KMS-11 (cell line): Measurements from ENCODE around the gene CCL7.

Experiments used
- H2AFZ ChIP-seq: fragments of 200-600 bp; sonication (generic); 2 replicates; pipeline ENCODE4 v1.6.1; 2016; ENCODE audit warnings: antibody characterized with exemption, mixed run types, low read depth
- H3K27ac ChIP-seq: fragments of 200-600 bp; sonication (generic); 2 replicates; pipeline ENCODE4 v1.6.1; 2016; ENCODE audit warnings: mild to moderate bottlenecking, mixed run types
- H3K27me3 ChIP-seq: fragments of 200-600 bp; sonication (generic); 2 replicates; pipeline ENCODE4 v1.6.1; 2017; ENCODE audit warnings: mild to moderate bottlenecking, low read depth, mixed run types, moderate library complexity; ENCODE audit not compliant: insufficient read depth
- H3K36me3 ChIP-seq: fragments of 200-600 bp; sonication (generic); 2 replicates; pipeline ENCODE4 v1.6.1; 2017; ENCODE audit warnings: mild to moderate bottlenecking, mixed run types; ENCODE audit not compliant: insufficient read depth
- H3K4me1 ChIP-seq: fragments of 200-600 bp; sonication (generic); 2 replicates; pipeline ENCODE4 v1.6.1; 2016; ENCODE audit warnings: mild to moderate bottlenecking, low read depth, mixed run types; ENCODE audit not compliant: poor library complexity, severe bottlenecking
- H3K4me2 ChIP-seq: fragments of 200-600 bp; sonication (generic); 2 replicates; pipeline ENCODE4 v1.7.0; 2016; ENCODE audit warnings: mild to moderate bottlenecking, mixed run types
- H3K4me3 ChIP-seq: fragments of 200-600 bp; sonication (generic); IDR thresholded peaks from 2 replicates; pipeline ENCODE4 v1.6.1; 2017; ENCODE audit warnings: low read depth, low read length, mixed read lengths; ENCODE audit not compliant: insufficient read depth
- H3K79me2 ChIP-seq: fragments of 200-600 bp; sonication (generic); 2 replicates; pipeline ENCODE4 v1.6.1; 2016; ENCODE audit warnings: low read depth, mixed run types; ENCODE audit not compliant: insufficient read depth
- H3K9ac ChIP-seq: fragments of 200-600 bp; sonication (generic); 2 replicates; pipeline ENCODE4 v1.6.1; 2016; ENCODE audit warnings: mild to moderate bottlenecking, mixed run types
- H4K20me1 ChIP-seq: fragments of 200-600 bp; sonication (generic); 2 replicates; pipeline ENCODE4 v1.6.1; 2016; ENCODE audit warnings: mild to moderate bottlenecking, mixed run types; ENCODE audit not compliant: insufficient read depth
- CTCF ChIP-seq: fragments of 200-600 bp; sonication (generic); conservative IDR thresholded peaks from 2 replicates; pipeline ENCODE4 v1.6.1; 2017; ENCODE audit warnings: low read depth, mild to moderate bottlenecking, antibody characterized with exemption, low read length, moderate library complexity, mixed read lengths

The CCL7 gene

GRCh38 chr17:34259146-34259545, 10.9 kb upstream of the CCL7 start:
- TF ChIP-seq CTCF = no peak
- Histone ChIP-seq H4K20me1 (no peaks in the 10 kb centered on the region), H3K36me3 (no peaks in the 10 kb centered on the region), H2AFZ (no peak overlapping the region), H3K79me2 (no peaks in the 10 kb centered on the region), H3K4me1 (no peaks in the 10 kb centered on the region), H3K4me3 (no peak overlapping the region), H3K4me2 (no peak overlapping the region), H3K27me3 (no peaks in the 10 kb centered on the region), H3K9ac (no peak overlapping the region), H3K27ac (no peak overlapping the region)

- Histone ChIP-seq H3K36me3 (no peaks in the 10 kb centered on the region), H3K79me2 (no peaks in the 10 kb centered on the region), H4K20me1 (no peaks in the 10 kb centered on the region), H3K27ac (no peak overlapping the region), H3K4me1 (no peaks in the 10 kb centered on the region), H3K9ac (no peak overlapping the region), H3K4me2 (no peak overlapping the region), H3K4me3 (no peak overlapping the region), H3K27me3 (no peaks in the 10 kb centered on the region), H2AFZ (no peak overlapping the region)
- TF ChIP-seq CTCF = no peak
Observed at GRCh38 chr17:34260861-34261260, 9.2 kb upstream of the CCL7 start.

- Histone ChIP-seq H2AFZ (no peak overlapping the region), H3K4me3 (no peak overlapping the region), H4K20me1 (no peaks in the 10 kb centered on the region), H3K4me2 (no peak overlapping the region), H3K9ac (no peak overlapping the region), H3K27me3 (no peaks in the 10 kb centered on the region), H3K79me2 (no peaks in the 10 kb centered on the region), H3K4me1 (no peaks in the 10 kb centered on the region), H3K27ac (no peak overlapping the region), H3K36me3 (no peaks in the 10 kb centered on the region)
- no peak for TF ChIP-seq CTCF
Observed at GRCh38 chr17:34261568-34262337, 8.3 kb upstream of the CCL7 start.

GRCh38 chr17:34265711-34266110, 4.3 kb upstream of the CCL7 start:
- no peak overlapping the region for H3K27ac ChIP-seq

More at GRCh38 chr17:34265711-34266110, 4.3 kb upstream of the CCL7 start:
- no peaks in the 10 kb centered on the region for H3K27me3 ChIP-seq
- H3K4me1 ChIP-seq = no peaks in the 10 kb centered on the region
- H3K79me2 ChIP-seq = no peaks in the 10 kb centered on the region
- no peaks in the 10 kb centered on the region for H3K36me3 ChIP-seq
- H3K9ac ChIP-seq = no peak overlapping the region
- no peaks in the 10 kb centered on the region for H4K20me1 ChIP-seq
- H2AFZ ChIP-seq = no peak overlapping the region
- no peak overlapping the region for H3K4me3 ChIP-seq
- no peak overlapping the region for H3K4me2 ChIP-seq
- no peak for TF ChIP-seq CTCF
